ENCODE data around the gene TLCD3B. TPM values are rescaled to one million over a fixed set of nuclear protein-coding genes. Genes with fewer than 3 reads are reported as not detected.
A peak's percentile ranks its signal among the peaks of the same experiment; 100 is the strongest.
"Not testable (repeated sequence)": the region's sequence is repeated elsewhere in the genome, so short reads cannot be mapped to it uniquely, and the experiment has no call there.

The TLCD3B gene
- polyA plus RNA-seq, 3 donors, result 0.10 TPM; not detected in 2

- peak overlapping the region; percentile 95 for H3K27ac ChIP-seq (ENCODE audit: low read depth, low read length)
- 4 to 5% (median 5%) methylated on average over 25 to 27 of the region's 27 CpGs for WGBS, 3 donors
These were observed 33.0 kb upstream of the TLCD3B start for GRCh38 chr16:30063893-30064728.

GRCh38 chr16:30063278-30063892 lies 32.3 kb upstream of the TLCD3B start:
- peak overlapping the region; percentile 2 for H3K27ac ChIP-seq (ENCODE audit: low read depth, low read length)
- 55 to 68% (median 64%) methylated on average over 12 of the region's 12 CpGs for WGBS, 3 donors

- H3K27ac ChIP-seq (ENCODE audit: low read depth, low read length), result no peak overlapping the region
- 70 to 74% (median 73%) methylated on average over 2 of the region's 2 CpGs for WGBS, 3 donors
These were observed 29.9 kb upstream of the TLCD3B start for GRCh38 chr16:30060836-30061554.

GRCh38 chr16:30060346-30060745 lies 29.3 kb upstream of the TLCD3B start:
- no peak overlapping the region for H3K27ac ChIP-seq (ENCODE audit: low read depth, low read length)
- WGBS, 3 donors, result 73 to 84% (median 75%) methylated on average over 4 of the region's 4 CpGs

GRCh38 chr16:30054959-30055553 lies 24.0 kb upstream of the TLCD3B start:
- 16 to 43% (median 38%) methylated on average over 10 of the region's 10 CpGs for WGBS, 3 donors
- no peak overlapping the region for H3K27ac ChIP-seq (ENCODE audit: low read depth, low read length)

- WGBS, 3 donors, result 71 to 86% (median 80%) methylated on average over 7 to 8 of the region's 8 CpGs
- no peak overlapping the region for H3K27ac ChIP-seq (ENCODE audit: low read depth, low read length)
These were observed 23.4 kb upstream of the TLCD3B start for GRCh38 chr16:30054451-30054850.

- WGBS, 3 donors, result 4 to 8% (median 5%) methylated on average over 19 of the region's 19 CpGs
- no peak overlapping the region for H3K27ac ChIP-seq (ENCODE audit: low read depth, low read length)
These were observed 22.4 kb upstream of the TLCD3B start for GRCh38 chr16:30053376-30054015.

- WGBS, 3 donors, result 4 to 5% (median 5%) methylated on average over 49 to 58 of the region's 58 CpGs
These were observed 21.8 kb upstream of the TLCD3B start for GRCh38 chr16:30052671-30053372.

GRCh38 chr16:30051518-30051917 lies 20.4 kb upstream of the TLCD3B start:
- no peak overlapping the region for H3K27ac ChIP-seq (ENCODE audit: low read depth, low read length)
- WGBS, 3 donors, result 74 to 89% (median 80%) methylated on average over 3 of the region's 3 CpGs

More at GRCh38 chr16:30052671-30053372, 21.8 kb upstream of the TLCD3B start:
- no peak overlapping the region for H3K27ac ChIP-seq (ENCODE audit: low read depth, low read length)

- H3K27ac ChIP-seq (ENCODE audit: low read depth, low read length), result no peak overlapping the region
- WGBS, 3 donors, result 91 to 95% (median 94%) methylated on average over 8 of the region's 8 CpGs
These were observed 18.8 kb upstream of the TLCD3B start for GRCh38 chr16:30049871-30050270.

GRCh38 chr16:30046588-30046987 lies 15.5 kb upstream of the TLCD3B start:
- no peak overlapping the region for H3K27ac ChIP-seq (ENCODE audit: low read depth, low read length)
- 90 to 96% (median 92%) methylated on average over 1 of the region's 1 CpG for WGBS, 3 donors

GRCh38 chr16:30046178-30046577 lies 15.1 kb upstream of the TLCD3B start:
- WGBS, 3 donors, result 44 to 84% (median 72%) methylated on average over 8 of the region's 8 CpGs
- no peak overlapping the region for H3K27ac ChIP-seq (ENCODE audit: low read depth, low read length)

GRCh38 chr16:30041841-30042240 lies 10.8 kb upstream of the TLCD3B start:
- 16 to 24% (median 16%) methylated on average over 5 of the region's 5 CpGs for WGBS, 3 donors
- no peak overlapping the region for H3K27ac ChIP-seq (ENCODE audit: low read depth, low read length)

GRCh38 chr16:30040690-30041089 lies 9.6 kb upstream of the TLCD3B start:
- WGBS, 3 donors, result 86 to 91% (median 86%) methylated on average over 5 of the region's 5 CpGs
- not testable (repeated sequence) for H3K27ac ChIP-seq (ENCODE audit: low read depth, low read length)

GRCh38 chr16:30040221-30040620 lies 9.2 kb upstream of the TLCD3B start:
- 49 to 75% (median 51%) methylated on average over 5 of the region's 5 CpGs for WGBS, 3 donors
- H3K27ac ChIP-seq (ENCODE audit: low read depth, low read length), result no peak overlapping the region

- WGBS, 3 donors, result 64 to 76% (median 64%) methylated on average over 7 of the region's 7 CpGs
- no peak overlapping the region for H3K27ac ChIP-seq (ENCODE audit: low read depth, low read length)
These were observed 2.2 kb upstream of the TLCD3B start for GRCh38 chr16:30033270-30033669.

GRCh38 chr16:30032083-30032819 lies 1.2 kb upstream of the TLCD3B start:
- WGBS, 3 donors, result 23 to 25% (median 24%) methylated on average over 12 of the region's 12 CpGs
- H3K27ac ChIP-seq (ENCODE audit: low read depth, low read length), result no peak overlapping the region

Data from adipose tissue (tissue), 3 donors.